ENCODE measurements around the gene TTBK1.
A peak's percentile ranks its signal among the peaks of the same experiment; 100 is the strongest.

Gene TTBK1

GRCh38 chr6:43242908-43243663 is at the start of gene TTBK1:
Gene TTBK1 (plus strand): TSS chr6:43243481. CDS start chr6:43246661, 3,180 bp downstream.
- peak; percentile 45 for DNase-seq

- no peak for DNase-seq
Measured at GRCh38 chr6:43193929-43194328, 49.4 kb upstream of the TTBK1 start.

- DNase-seq = no peak
Measured at GRCh38 chr6:43196337-43196736, 46.9 kb upstream of the TTBK1 start.

- no peak for DNase-seq
Measured at GRCh38 chr6:43199912-43200311, 43.4 kb upstream of the TTBK1 start.

- no peak for DNase-seq
Measured at GRCh38 chr6:43200541-43200940, 42.7 kb upstream of the TTBK1 start.

- no peak for DNase-seq
Measured at GRCh38 chr6:43202451-43202850, 40.8 kb upstream of the TTBK1 start.

GRCh38 chr6:43203029-43203717 is 40.1 kb upstream of the TTBK1 start:
- no peak for DNase-seq

GRCh38 chr6:43203718-43204095 is 39.6 kb upstream of the TTBK1 start:
- no peak for DNase-seq

- DNase-seq = no peak
Measured at GRCh38 chr6:43204271-43205105, 38.8 kb upstream of the TTBK1 start.

GRCh38 chr6:43205849-43206248 is 37.4 kb upstream of the TTBK1 start:
- no peak for DNase-seq

GRCh38 chr6:43207286-43207685 is 36.0 kb upstream of the TTBK1 start:
- DNase-seq = no peak

GRCh38 chr6:43211955-43212354 is 31.3 kb upstream of the TTBK1 start:
- DNase-seq = no peak

- DNase-seq = no peak
Measured at GRCh38 chr6:43213431-43213830, 29.9 kb upstream of the TTBK1 start.

- DNase-seq = no peak
Measured at GRCh38 chr6:43215066-43215465, 28.2 kb upstream of the TTBK1 start.

- DNase-seq = no peak
Measured at GRCh38 chr6:43216200-43216599, 27.1 kb upstream of the TTBK1 start.

GRCh38 chr6:43217351-43217750 is 25.9 kb upstream of the TTBK1 start:
- DNase-seq = no peak

GRCh38 chr6:43219119-43219518 is 24.2 kb upstream of the TTBK1 start:
- DNase-seq = no peak

- no peak for DNase-seq
Measured at GRCh38 chr6:43219814-43220213, 23.5 kb upstream of the TTBK1 start.

GRCh38 chr6:43220439-43220951 is 22.8 kb upstream of the TTBK1 start:
- no peak for DNase-seq

GRCh38 chr6:43221046-43221972 is 22.0 kb upstream of the TTBK1 start:
- DNase-seq = no peak

GRCh38 chr6:43222418-43223059 is 20.7 kb upstream of the TTBK1 start:
- DNase-seq = no peak

GRCh38 chr6:43223175-43223574 is 20.1 kb upstream of the TTBK1 start:
- DNase-seq = no peak
